ENCODE data around the gene FAH. TPM values are rescaled to one million over a fixed set of nuclear protein-coding genes. Genes with fewer than 3 reads are reported as not detected.

The FAH gene
- polyA plus RNA-seq, 1 donor (not counting 4 experiments of a cell fraction or from before 2014, with no cell fraction given) = 29.4 TPM

DNA sequence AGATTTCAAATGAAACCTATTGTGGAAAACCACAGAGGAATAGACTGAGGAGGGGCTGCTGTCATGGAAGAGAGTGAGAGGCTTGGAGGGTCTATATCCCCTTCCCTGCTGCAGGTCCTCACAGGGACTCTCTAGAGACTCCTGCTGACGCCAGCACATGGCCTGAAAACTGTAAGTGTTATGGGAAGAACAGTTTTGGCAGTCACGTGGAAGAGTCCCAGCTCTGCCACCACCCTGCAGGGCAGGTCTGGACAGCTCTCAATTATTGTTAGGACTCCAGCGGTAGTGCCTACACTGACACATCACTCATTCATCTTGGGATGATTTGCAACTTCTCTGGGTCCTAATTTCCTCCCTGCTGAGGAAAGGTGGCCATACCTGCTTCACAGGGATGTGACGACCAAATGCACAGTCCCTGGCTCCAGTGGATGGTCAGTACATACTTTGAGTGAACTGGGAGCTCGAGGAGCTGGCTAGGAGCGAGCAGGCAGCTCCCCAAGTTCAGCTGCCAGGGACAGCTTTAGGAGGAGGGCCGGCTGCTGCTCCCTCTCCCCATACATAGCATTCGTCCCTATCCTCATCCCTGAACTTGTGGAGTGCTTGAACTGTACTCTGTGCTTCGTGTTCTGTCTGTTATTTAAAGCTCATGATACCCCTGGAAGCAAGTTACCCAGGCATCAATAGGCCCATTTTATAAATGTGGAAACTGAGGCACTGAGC lies 50.0 kb downstream of the FAH start:
- peak overlapping the region; percentile 67 for H3K4me2 ChIP-seq (ENCODE audit: control insufficient read depth, extremely low read depth, insufficient read depth, low read depth, low read length)
- H3K9me1 ChIP-seq (ENCODE audit: control insufficient read depth, extremely low read depth, insufficient read depth, low read length) = peaks cover 3% of the 10 kb centered on the region
- DNase-seq (ENCODE audit: low read depth, low spot score) (peak; percentile 52), FAIRE-seq (peak; percentile 99)
- H3K4me3 ChIP-seq (ENCODE audit: control insufficient read depth in 2 of 3, extremely low read depth in 1 of 3, insufficient read depth in 2 of 3, low read depth in 1 of 3, low read length in 3 of 3) = peak overlapping the region in 1 of 3 experiments; percentile 15
- H3K27me3 ChIP-seq (ENCODE audit: control insufficient read depth, extremely low read depth, insufficient read depth, low read length) = no peaks in the 10 kb centered on the region
- no peaks in the 10 kb centered on the region for H3K36me3 ChIP-seq (ENCODE audit: control insufficient read depth in 2 of 2, extremely low read depth in 1 of 2, insufficient read depth in 2 of 2, low read length in 2 of 2)
- no peak for TF ChIP-seq EZH2 (IDR thresholded peaks at IDR 0.05; ENCODE audit: low read length)
- TF ChIP-seq, protein P1, sequence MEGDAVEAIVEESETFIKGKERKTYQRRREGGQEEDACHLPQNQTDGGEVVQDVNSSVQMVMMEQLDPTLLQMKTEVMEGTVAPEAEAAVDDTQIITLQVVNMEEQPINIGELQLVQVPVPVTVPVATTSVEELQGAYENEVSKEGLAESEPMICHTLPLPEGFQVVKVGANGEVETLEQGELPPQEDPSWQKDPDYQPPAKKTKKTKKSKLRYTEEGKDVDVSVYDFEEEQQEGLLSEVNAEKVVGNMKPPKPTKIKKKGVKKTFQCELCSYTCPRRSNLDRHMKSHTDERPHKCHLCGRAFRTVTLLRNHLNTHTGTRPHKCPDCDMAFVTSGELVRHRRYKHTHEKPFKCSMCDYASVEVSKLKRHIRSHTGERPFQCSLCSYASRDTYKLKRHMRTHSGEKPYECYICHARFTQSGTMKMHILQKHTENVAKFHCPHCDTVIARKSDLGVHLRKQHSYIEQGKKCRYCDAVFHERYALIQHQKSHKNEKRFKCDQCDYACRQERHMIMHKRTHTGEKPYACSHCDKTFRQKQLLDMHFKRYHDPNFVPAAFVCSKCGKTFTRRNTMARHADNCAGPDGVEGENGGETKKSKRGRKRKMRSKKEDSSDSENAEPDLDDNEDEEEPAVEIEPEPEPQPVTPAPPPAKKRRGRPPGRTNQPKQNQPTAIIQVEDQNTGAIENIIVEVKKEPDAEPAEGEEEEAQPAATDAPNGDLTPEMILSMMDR (optimal IDR thresholded peaks at IDR 0.05 in 1 of 3, IDR thresholded peaks at IDR 0.05 in 1 of 3, conservative IDR thresholded peaks at IDR 0.05 in 1 of 3; ENCODE audit: extremely low read depth in 1 of 3, insufficient read depth in 2 of 3, low read length in 3 of 3) = no peak
- no peaks in the 10 kb centered on the region for H3K9me3 ChIP-seq (ENCODE audit: control insufficient read depth, low read depth, low read length)
- H3K79me2 ChIP-seq (ENCODE audit: control insufficient read depth, insufficient read depth, low read length) = no peaks in the 10 kb centered on the region
- no peak overlapping the region for H3K27ac ChIP-seq (ENCODE audit: control insufficient read depth, insufficient read depth, low read length)
- dilution Hi-C loops (cut with MboI; ENCODE audit: extremely low pct_ligation_motif_present, low sequenced_read_pairs) = no loop called here
- peak overlapping the region; percentile 94 for H2AFZ ChIP-seq (ENCODE audit: control insufficient read depth, low read length)
- peaks cover 14% of the 10 kb centered on the region for H3K4me1 ChIP-seq (ENCODE audit: control insufficient read depth, extremely low read depth, insufficient read depth, low read length)
- no peak overlapping the region for H3K9ac ChIP-seq (ENCODE audit: control insufficient read depth, extremely low read depth, insufficient read depth, low read length)
- no peaks in the 10 kb centered on the region for H4K20me1 ChIP-seq (ENCODE audit: control insufficient read depth, extremely low read depth, insufficient read depth, low read length)

DNA sequence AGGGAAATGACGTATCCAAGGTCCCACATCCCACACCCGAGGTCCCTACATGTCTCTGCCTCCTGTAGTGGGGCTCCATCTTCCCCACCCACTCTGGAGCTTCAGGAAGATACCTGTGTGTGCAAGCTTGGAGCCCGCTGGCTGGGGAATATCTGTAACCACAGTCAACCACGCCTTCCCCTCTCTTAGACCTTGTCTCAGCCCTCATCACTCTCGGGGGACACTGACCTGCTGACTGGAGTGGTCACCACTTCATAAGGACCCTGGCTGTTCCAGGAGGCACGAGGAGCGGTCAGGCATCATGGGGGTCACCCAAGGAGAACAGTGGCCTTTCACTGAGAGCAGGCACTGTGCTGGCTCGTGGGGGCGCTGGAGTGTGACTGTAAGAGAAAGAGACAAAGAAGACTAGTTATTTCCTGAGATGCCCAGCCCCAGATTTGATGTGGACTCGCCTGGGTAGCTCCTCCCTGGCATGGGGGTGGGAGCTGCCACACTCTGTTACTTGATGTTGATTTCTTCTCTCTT lies 50.6 kb downstream of the FAH start:
- peak overlapping the region; percentile 94 for H2AFZ ChIP-seq (ENCODE audit: control insufficient read depth, low read length)
- H3K4me3 ChIP-seq (ENCODE audit: control insufficient read depth in 2 of 3, extremely low read depth in 1 of 3, insufficient read depth in 2 of 3, low read depth in 1 of 3, low read length in 3 of 3) = no peak overlapping the region
- no peak overlapping the region for H3K9ac ChIP-seq (ENCODE audit: control insufficient read depth, extremely low read depth, insufficient read depth, low read length)
- no peak overlapping the region for H3K27ac ChIP-seq (ENCODE audit: control insufficient read depth, insufficient read depth, low read length)
- H3K4me2 ChIP-seq (ENCODE audit: control insufficient read depth, extremely low read depth, insufficient read depth, low read depth, low read length) = no peak overlapping the region
- no peaks in the 10 kb centered on the region for H3K9me3 ChIP-seq (ENCODE audit: control insufficient read depth, low read depth, low read length)
- H3K9me1 ChIP-seq (ENCODE audit: control insufficient read depth, extremely low read depth, insufficient read depth, low read length) = peaks cover 3% of the 10 kb centered on the region
- peaks cover 14% of the 10 kb centered on the region for H3K4me1 ChIP-seq (ENCODE audit: control insufficient read depth, extremely low read depth, insufficient read depth, low read length)
- H3K36me3 ChIP-seq (ENCODE audit: control insufficient read depth in 2 of 2, extremely low read depth in 1 of 2, insufficient read depth in 2 of 2, low read length in 2 of 2) = no peaks in the 10 kb centered on the region
- dilution Hi-C loops (cut with MboI; ENCODE audit: extremely low pct_ligation_motif_present, low sequenced_read_pairs) = no loop called here
- H3K27me3 ChIP-seq (ENCODE audit: control insufficient read depth, extremely low read depth, insufficient read depth, low read length) = no peaks in the 10 kb centered on the region
- FAIRE-seq (no peak), DNase-seq (ENCODE audit: low read depth, low spot score) (no peak)
- H3K79me2 ChIP-seq (ENCODE audit: control insufficient read depth, insufficient read depth, low read length) = no peaks in the 10 kb centered on the region
- H4K20me1 ChIP-seq (ENCODE audit: control insufficient read depth, extremely low read depth, insufficient read depth, low read length) = no peaks in the 10 kb centered on the region
- TF ChIP-seq, protein P1 (optimal IDR thresholded peaks at IDR 0.05 in 1 of 3, IDR thresholded peaks at IDR 0.05 in 1 of 3, conservative IDR thresholded peaks at IDR 0.05 in 1 of 3; ENCODE audit: extremely low read depth in 1 of 3, insufficient read depth in 2 of 3, low read length in 3 of 3) = peak in 1 of 3 experiments; percentile 7
- TF ChIP-seq EZH2 (IDR thresholded peaks at IDR 0.05; ENCODE audit: low read length) = no peak

Data from keratinocyte (primary cell).